GM20000 (cell line): ENCODE measurements around the gene CD47.

Experiments used
- DNase-seq: peaks from one replicate; pipeline ENCODE4 v3.0.0; 2012; ENCODE audit warnings: low spot score
- TF ChIP-seq, protein P1 (sequence below): IDR thresholded peaks from 2 replicates; pipeline ENCODE4 v1.5.1; 2012; ENCODE audit warnings: mild to moderate bottlenecking, control low read depth; ENCODE audit errors: extremely low read depth, missing control alignments

The CD47 gene

DNA sequence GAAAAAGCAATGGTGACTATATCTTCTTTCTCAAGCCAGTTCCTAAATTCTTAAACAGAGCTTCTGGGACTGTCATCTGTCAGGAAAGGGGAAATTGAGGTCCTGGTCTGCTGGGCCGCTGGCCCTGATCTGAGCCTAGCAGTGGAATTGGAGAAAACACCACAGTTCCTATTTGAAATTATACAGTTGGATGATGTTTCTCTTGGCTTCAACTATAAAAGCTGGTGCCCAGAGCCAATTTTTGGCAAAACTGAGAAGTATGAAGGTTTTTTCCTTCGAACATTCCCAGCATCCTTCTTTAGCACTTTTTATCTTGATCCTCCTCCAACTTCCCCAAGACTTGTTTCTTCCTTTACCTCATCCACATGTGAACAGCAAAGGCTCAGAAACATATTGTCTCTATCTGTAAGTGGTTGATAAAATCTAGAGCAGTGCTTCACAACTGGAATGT is 83.9 kb downstream of the CD47 start:
- DNase-seq: no peak
- TF ChIP-seq, protein P1, sequence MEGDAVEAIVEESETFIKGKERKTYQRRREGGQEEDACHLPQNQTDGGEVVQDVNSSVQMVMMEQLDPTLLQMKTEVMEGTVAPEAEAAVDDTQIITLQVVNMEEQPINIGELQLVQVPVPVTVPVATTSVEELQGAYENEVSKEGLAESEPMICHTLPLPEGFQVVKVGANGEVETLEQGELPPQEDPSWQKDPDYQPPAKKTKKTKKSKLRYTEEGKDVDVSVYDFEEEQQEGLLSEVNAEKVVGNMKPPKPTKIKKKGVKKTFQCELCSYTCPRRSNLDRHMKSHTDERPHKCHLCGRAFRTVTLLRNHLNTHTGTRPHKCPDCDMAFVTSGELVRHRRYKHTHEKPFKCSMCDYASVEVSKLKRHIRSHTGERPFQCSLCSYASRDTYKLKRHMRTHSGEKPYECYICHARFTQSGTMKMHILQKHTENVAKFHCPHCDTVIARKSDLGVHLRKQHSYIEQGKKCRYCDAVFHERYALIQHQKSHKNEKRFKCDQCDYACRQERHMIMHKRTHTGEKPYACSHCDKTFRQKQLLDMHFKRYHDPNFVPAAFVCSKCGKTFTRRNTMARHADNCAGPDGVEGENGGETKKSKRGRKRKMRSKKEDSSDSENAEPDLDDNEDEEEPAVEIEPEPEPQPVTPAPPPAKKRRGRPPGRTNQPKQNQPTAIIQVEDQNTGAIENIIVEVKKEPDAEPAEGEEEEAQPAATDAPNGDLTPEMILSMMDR: no peak

DNA sequence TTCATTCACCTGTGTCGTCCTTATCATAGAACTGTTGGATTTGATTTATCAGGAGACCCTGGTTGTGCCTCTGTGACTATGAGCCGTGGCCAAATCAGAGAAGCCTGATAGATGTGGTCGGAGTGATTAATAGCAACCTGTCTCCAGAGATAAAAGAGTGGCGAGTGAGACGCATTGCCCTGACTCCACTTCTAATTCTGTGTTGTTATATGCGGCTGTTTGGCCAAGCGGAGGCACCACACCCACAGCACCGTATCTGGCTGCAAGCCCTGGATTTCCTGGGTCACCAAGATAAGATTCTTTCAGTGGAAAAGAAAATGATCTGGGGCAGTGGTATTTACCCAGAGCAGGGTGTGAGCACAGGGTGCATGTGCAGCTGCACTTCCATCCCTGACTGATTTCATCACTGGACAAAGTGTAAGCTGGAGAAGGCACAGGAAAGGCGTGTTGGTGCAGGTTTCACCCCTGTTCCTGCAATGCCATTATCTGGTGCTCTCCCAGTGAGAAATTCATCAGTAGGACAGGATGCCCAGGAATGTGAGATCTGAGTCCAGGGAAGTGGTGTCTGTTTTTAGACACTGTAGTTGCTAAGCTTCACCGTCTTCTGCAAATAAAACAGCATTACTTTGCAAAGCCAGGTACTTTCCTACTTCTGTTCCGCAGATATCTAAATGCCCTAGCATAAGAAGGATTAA is 84.6 kb downstream of the CD47 start:
- TF ChIP-seq, protein P1: no peak
- DNase-seq: no peak

DNA sequence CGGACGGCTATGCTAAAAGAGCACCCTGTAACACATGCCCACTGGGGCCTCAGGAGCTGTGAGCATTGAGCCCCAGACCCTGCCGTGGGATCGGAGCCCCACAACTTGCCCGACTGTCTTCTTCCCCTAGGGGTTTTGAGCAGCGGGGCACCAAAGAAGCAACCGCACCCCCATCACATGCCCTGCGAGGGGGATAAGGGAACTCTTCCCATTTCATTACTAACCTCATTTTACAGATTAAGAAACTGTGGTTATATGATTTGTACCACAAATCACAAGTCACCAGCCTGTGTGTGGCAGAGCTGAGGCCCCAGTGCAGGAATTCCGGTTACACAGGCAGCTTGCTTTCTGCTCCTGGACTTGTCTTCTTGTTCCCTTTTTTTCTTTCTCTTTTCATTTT is 86.2 kb downstream of the CD47 start:
- TF ChIP-seq, protein P1: no peak
- DNase-seq: no peak

DNA sequence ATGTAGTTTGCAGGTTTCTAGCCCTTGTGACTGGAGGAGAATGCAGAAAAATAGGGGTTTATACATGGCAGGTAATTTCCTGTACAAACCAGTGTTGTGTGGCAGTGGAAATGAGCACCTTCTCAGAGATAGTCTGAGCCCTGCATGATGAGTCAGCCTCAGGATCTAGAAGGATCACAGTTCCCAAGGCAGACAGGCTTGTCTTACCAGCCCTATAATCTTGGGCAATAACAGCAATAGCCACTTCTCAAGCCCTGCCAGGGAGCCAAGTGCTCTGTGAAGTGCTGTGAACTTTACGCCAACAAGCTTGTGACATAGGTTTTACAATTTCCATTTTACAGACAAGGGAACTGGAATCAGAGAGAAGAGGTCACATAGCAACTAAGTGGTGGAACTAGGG is 89.4 kb downstream of the CD47 start:
- no peak for DNase-seq

DNA sequence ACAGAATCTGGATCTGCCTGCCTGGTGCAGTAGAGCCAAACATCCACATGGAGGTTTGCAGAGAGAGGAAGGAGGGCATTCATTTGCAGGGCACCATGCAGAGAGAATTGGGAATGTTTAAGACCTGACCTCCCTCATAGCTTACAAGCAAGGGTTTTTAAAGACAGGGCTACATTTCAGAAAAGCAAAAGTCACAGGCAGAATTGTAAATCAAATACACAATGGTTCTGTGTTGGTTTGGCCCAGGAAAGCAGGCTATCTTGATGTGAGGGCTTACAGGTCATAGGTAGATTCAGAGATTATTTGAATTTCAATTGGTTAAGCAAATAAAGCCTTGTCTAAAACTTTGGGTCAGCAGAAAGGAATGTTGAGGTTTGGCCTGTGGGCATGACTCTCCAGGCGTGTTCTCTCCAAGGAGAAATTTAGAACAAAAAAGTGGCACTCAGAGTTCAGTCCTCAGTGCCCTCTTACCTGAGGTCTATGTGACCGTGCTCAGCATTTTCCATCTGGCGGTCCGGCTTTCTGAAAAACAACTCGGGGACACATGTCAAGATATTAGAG is 91.5 kb downstream of the CD47 start:
- DNase-seq: no peak
- TF ChIP-seq, protein P1: no peak

More for the DNA sequence above, 89.4 kb downstream of the CD47 start:
- TF ChIP-seq, protein P1: no peak

DNA sequence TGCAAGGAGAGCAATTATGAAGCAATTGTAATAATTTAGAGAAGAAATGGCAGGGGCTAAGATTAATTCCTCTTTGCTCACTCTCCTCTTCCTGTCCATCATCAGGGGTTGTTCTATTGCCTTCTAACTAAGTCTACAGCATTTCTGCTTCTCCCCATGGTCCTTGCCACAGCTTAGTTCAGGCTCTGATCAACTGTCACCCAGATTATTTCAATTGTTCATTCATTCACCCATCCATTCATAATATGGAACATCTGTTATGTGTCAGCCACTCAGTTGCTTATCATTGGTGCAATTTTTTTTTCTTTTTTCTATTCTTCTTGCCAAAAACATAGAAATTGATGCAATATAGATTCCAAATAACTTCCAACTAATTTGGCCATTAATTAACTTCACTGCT is 93.2 kb downstream of the CD47 start:
- no peak for DNase-seq
- TF ChIP-seq, protein P1: no peak

DNA sequence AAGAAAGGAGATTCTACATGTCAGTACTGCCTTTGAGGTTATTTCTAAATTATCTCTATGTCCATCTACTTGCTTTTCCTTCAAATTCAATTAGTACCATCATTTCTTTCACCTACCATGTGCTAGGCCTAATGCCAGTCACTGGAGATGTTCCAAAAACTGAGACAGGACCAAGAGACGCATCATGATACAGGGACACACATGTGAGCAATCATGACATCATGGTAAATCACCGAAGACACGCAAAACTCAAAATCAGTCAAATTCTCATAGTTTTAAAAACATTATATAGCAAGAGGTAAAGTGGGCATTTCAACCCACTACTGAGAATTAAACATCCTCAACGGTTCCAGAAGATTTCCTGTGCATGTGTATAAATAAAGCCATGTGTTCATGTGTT is 95.0 kb downstream of the CD47 start:
- DNase-seq: no peak
- TF ChIP-seq, protein P1: no peak
